GM23338 (cell line): ENCODE measurements around the gene FAM25A.
"Not testable (repeated sequence)": the region's sequence is repeated elsewhere in the genome, so short reads cannot be mapped to it uniquely, and the experiment has no call there.

Experiments used
- POLR2AphosphoS5 ChIP-seq: IDR thresholded peaks from 2 replicates; pipeline ENCODE4 v1.6.1; 2016; ENCODE audit warnings: antibody characterized with exemption, low read depth
- TF ChIP-seq, protein P1 (sequence below), 2 experiments: fragments of 200-600 bp in 1 of 2; sonication (generic) in 1 of 2; conservative IDR thresholded peaks; 2 replicates each; pipeline versions ENCODE4 v1.5.1 to v1.6.1; 2016 to 2017; ENCODE audit warnings: antibody characterized with exemption in 2 of 2, low read depth in 2 of 2, mild to moderate bottlenecking in 2 of 2, moderate library complexity in 1 of 2

DNA sequence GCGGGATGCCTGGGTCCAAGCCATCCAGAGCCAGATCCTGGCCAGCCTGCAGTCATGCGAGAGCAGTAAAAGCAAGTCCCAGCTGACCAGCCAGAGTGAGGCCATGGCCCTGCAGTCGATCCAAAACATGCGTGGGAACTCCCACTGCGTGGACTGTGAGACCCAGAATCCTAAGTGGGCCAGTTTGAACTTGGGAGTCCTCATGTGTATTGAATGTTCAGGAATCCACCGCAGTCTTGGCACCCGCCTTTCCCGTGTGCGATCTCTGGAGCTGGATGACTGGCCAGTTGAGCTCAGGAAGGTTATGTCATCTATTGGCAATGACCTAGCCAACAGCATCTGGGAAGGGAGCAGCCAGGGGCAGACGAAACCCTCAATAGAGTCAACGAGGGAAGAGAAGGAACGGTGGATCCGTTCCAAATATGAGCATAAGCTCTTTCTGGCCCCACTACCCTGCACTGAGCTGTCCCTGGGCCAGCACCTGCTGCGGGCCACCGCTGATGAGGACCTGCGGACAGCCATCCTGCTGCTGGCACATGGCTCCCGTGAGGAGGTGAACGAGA, 10.9 kb upstream of the FAM25A start:
- TF ChIP-seq, protein P1, sequence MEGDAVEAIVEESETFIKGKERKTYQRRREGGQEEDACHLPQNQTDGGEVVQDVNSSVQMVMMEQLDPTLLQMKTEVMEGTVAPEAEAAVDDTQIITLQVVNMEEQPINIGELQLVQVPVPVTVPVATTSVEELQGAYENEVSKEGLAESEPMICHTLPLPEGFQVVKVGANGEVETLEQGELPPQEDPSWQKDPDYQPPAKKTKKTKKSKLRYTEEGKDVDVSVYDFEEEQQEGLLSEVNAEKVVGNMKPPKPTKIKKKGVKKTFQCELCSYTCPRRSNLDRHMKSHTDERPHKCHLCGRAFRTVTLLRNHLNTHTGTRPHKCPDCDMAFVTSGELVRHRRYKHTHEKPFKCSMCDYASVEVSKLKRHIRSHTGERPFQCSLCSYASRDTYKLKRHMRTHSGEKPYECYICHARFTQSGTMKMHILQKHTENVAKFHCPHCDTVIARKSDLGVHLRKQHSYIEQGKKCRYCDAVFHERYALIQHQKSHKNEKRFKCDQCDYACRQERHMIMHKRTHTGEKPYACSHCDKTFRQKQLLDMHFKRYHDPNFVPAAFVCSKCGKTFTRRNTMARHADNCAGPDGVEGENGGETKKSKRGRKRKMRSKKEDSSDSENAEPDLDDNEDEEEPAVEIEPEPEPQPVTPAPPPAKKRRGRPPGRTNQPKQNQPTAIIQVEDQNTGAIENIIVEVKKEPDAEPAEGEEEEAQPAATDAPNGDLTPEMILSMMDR (conservative IDR thresholded peaks at IDR 0.05; ENCODE audit: low read depth in 2 of 2): not testable (repeated sequence)
- TF ChIP-seq POLR2AphosphoS5: not testable (repeated sequence)
